Endodermal cell (in vitro differentiated cells): Measurements from ENCODE around the gene BLVRB. TPM values are rescaled to one million over a fixed set of nuclear protein-coding genes. Genes with fewer than 3 reads are reported as not detected.

ENCODE experiments used
- DNase-seq: peaks from one replicate; pipeline ENCODE4 v3.0.0-alpha.2; 2017
- H3K27ac ChIP-seq: 2 replicates; pipeline ENCODE4 v1.5.1; 2013; ENCODE audit warnings: mild to moderate bottlenecking, low read depth, low read length, moderate library complexity
- H3K27me3 ChIP-seq: 2 replicates; pipeline ENCODE4 v1.6.1; 2013; ENCODE audit warnings: mild to moderate bottlenecking, low read length, moderate library complexity; ENCODE audit not compliant: insufficient read depth, control insufficient read depth, poor library complexity, severe bottlenecking
- H3K36me3 ChIP-seq: 2 replicates; pipeline ENCODE4 v1.7.0; 2013; ENCODE audit warnings: mild to moderate bottlenecking, low read length, moderate library complexity; ENCODE audit not compliant: control insufficient read depth, insufficient read depth
- H3K4me1 ChIP-seq: one replicate; pipeline ENCODE4 v1.7.0; 2013; ENCODE audit warnings: low read length; ENCODE audit not compliant: control insufficient read depth, insufficient read depth
- H3K4me3 ChIP-seq: 2 replicates; pipeline ENCODE4 v1.5.1; 2013; ENCODE audit warnings: mild to moderate bottlenecking, low read length, moderate library complexity
- H3K9ac ChIP-seq: 2 replicates; pipeline ENCODE4 v1.6.1; 2013; ENCODE audit warnings: mild to moderate bottlenecking, low read length, moderate library complexity; ENCODE audit not compliant: poor library complexity, severe bottlenecking; ENCODE audit errors: extremely low read depth
- H3K9me3 ChIP-seq: 2 replicates; pipeline ENCODE4 v1.6.1; 2013; ENCODE audit warnings: mild to moderate bottlenecking, low read length, moderate library complexity; ENCODE audit not compliant: control insufficient read depth
- H3K27ac Mint-ChIP-seq: 2 replicates; pipeline ENCODE4 v1.8.0; 2020; ENCODE audit warnings: mixed read lengths
- H3K27me3 Mint-ChIP-seq: 2 replicates; pipeline ENCODE4 v1.8.0; 2021; ENCODE audit warnings: mild to moderate bottlenecking, mixed read lengths; ENCODE audit not compliant: insufficient read depth
- H3K36me3 Mint-ChIP-seq: 2 replicates; pipeline ENCODE4 v1.8.0; 2020; ENCODE audit warnings: low read depth, mixed read lengths
- H3K4me1 Mint-ChIP-seq: 2 replicates; pipeline ENCODE4 v1.8.0; 2020; ENCODE audit warnings: mixed read lengths
- H3K4me3 Mint-ChIP-seq: 2 replicates; pipeline ENCODE4 v1.8.0; 2020; ENCODE audit warnings: mild to moderate bottlenecking, moderate library complexity, mixed read lengths
- H3K9me3 Mint-ChIP-seq: 2 replicates; pipeline ENCODE4 v1.8.0; 2020; ENCODE audit warnings: mild to moderate bottlenecking, mixed read lengths
- CTCF ChIP-seq: fragments of 200-600 bp; sonication (generic); conservative IDR thresholded peaks from 2 replicates; pipeline ENCODE4 v1.5.0; 2021; ENCODE audit warnings: antibody characterized with exemption, mild to moderate bottlenecking
- WGBS, 2 experiments: methylation state at CpG; one replicate each; pipeline versions ENCODE4 v1.1.5 to v1.1.7; 2013; ENCODE audit warnings: missing lambda C conversion rate in 2 of 2, mixed read lengths in 1 of 2; ENCODE audit not compliant: insufficient coverage in 1 of 2, insufficient read length in 1 of 2; 5-methylcytosine and 5-hydroxymethylcytosine counted together
- long read RNA-seq, 4 experiments: library from polyadenylated mRNA in 2 of 4; library from RNA in 1 of 4; library from capped mRNA in 1 of 4; stranded (forward) in 3 of 4; unstranded in 1 of 4; transcript quantifications; one replicate each; pipeline ENCODE4 v2.0.0, GENCODE V29; 2020 to 2021; ENCODE audit warnings: inconsistent platforms in 1 of 4
- polyA plus RNA-seq, 2 experiments: library from polyadenylated mRNA; stranded (reverse); fragments of 50-300 nt; gene quantifications; one replicate each; pipeline ENCODE4 v1.2.3, GENCODE V29; 2013
- total RNA-seq, 2 donors: library from RNA; stranded (reverse); fragmentation: NEBNext Ultra II Directional in 1 of 2; extraction: Animal tissue kit (Norgen Biotek cat#: 25700) in 1 of 2; gene quantifications; 2 replicates in 1 of 2; 3 replicates in 1 of 2; pipeline ENCODE4 v1.2.1, GENCODE V29; 2021

Gene BLVRB
- total RNA-seq = 10 to 100 TPM; 24.7 to 41.0 TPM
- polyA plus RNA-seq (2013, experiment 1 of 2) = 18.1 TPM
- 18.8 TPM for polyA plus RNA-seq (2013, experiment 2 of 2)
- long read RNA-seq, experiment 1, transcript BLVRB-201 (5 exons, 873 nt) = major isoform, 28 of 30 reads
- long read RNA-seq, experiment 1, partial matches to known transcripts = 1 of 30 reads
- long read RNA-seq, experiment 1, other reads (novel, unspliced or antisense) = 1 of 30 reads
- long read RNA-seq, experiment 2, transcript BLVRB-201 (5 exons, 873 nt) = major isoform, 44 of 48 reads
- long read RNA-seq, experiment 2, partial matches to known transcripts = 2 of 48 reads
- long read RNA-seq, experiment 2, other reads (novel, unspliced or antisense) = 1 of 48 reads
- long read RNA-seq, experiment 3, transcript BLVRB-201 (5 exons, 873 nt) = major isoform, 10 of 11 reads
- long read RNA-seq, experiment 3, partial matches to known transcripts = 0 of 11 reads
- long read RNA-seq, experiment 3, other reads (novel, unspliced or antisense) = 1 of 11 reads
- long read RNA-seq, experiment 4, transcript BLVRB-201 (5 exons, 873 nt) = major isoform, 99 of 103 reads
- long read RNA-seq, experiment 4, partial matches to known transcripts = 2 of 103 reads
- long read RNA-seq, experiment 4, other reads (novel, unspliced or antisense) = 1 of 103 reads

GRCh38 chr19:40465557-40466218 is at the start of gene BLVRB:
BLVRB (minus strand) TSS chr19:40465745; CDS start chr19:40465688, 57 bp downstream.
- Mint-ChIP-seq H3K9me3 (no peaks in the 10 kb centered on the region), H3K4me3 (peak within 1 kb of the TSS; percentile 78), H3K4me1 (peaks cover 6% of the 10 kb centered on the region), H3K36me3 (no peaks in the 10 kb centered on the region), H3K27me3 (peaks cover 34% of the 10 kb centered on the region), H3K27ac (peak within 1 kb of the TSS; percentile 82)
- Histone ChIP-seq H3K4me3 (peak within 1 kb of the TSS; percentile 89), H3K9ac (peak within 1 kb of the TSS; percentile 72), H3K27me3 (peaks cover 37% of the 10 kb centered on the region), H3K36me3 (no peaks in the 10 kb centered on the region), H3K27ac (no peak within 1 kb of the TSS), H3K9me3 (no peaks in the 10 kb centered on the region), H3K4me1 (no peaks in the 10 kb centered on the region)
- peak; percentile 100 for DNase-seq
- no peak for TF ChIP-seq CTCF
- 0% methylated on average over 11 to 54 of the region's 54 CpGs for WGBS, 2 experiments

- Histone ChIP-seq H3K36me3 (no peaks in the 10 kb centered on the region), H3K4me1 (no peaks in the 10 kb centered on the region), H3K9me3 (no peaks in the 10 kb centered on the region), H3K27ac (no peak overlapping the region), H3K4me3 (no peak overlapping the region), H3K27me3 (peaks cover 95% of the 10 kb centered on the region), H3K9ac (no peak overlapping the region)
- Mint-ChIP-seq H3K27me3 (peaks cover 90% of the 10 kb centered on the region), H3K27ac (no peak overlapping the region), H3K4me3 (no peak overlapping the region), H3K36me3 (no peaks in the 10 kb centered on the region), H3K4me1 (no peaks in the 10 kb centered on the region), H3K9me3 (peaks cover 8% of the 10 kb centered on the region)
- whole genome bisulfite sequencing, 2 experiments = 70 to 79% methylated on average over 2 to 4 of the region's 4 CpGs
- no peak for TF ChIP-seq CTCF
- DNase-seq = no peak
Observed at GRCh38 chr19:40513741-40514315, 48.3 kb upstream of the BLVRB start.

GRCh38 chr19:40513345-40513678 is 47.8 kb upstream of the BLVRB start:
- Histone ChIP-seq H3K4me1 (no peaks in the 10 kb centered on the region), H3K4me3 (no peak overlapping the region), H3K27me3 (peaks cover 95% of the 10 kb centered on the region), H3K27ac (no peak overlapping the region), H3K9ac (no peak overlapping the region), H3K9me3 (no peaks in the 10 kb centered on the region), H3K36me3 (no peaks in the 10 kb centered on the region)
- 83 to 85% methylated on average over 27 of the region's 27 CpGs for WGBS, 2 experiments
- Mint-ChIP-seq H3K27ac (no peak overlapping the region), H3K4me1 (no peaks in the 10 kb centered on the region), H3K4me3 (no peak overlapping the region), H3K36me3 (no peaks in the 10 kb centered on the region), H3K27me3 (peaks cover 88% of the 10 kb centered on the region), H3K9me3 (peaks cover 8% of the 10 kb centered on the region)
- DNase-seq = no peak
- TF ChIP-seq CTCF = no peak
